Cardiac fibroblast (primary cell): ENCODE measurements around the gene A2ML1.

Experiments
- DNase-seq, 2 donors: peaks; one replicate each; pipeline versions ENCODE4 v3.0.0 to v3.0.0-alpha.2; 2010; ENCODE audit warnings: low read depth in 2 of 2
- H3K4me3 ChIP-seq, 2 donors: replicated peaks in 1 of 2; 1 replicate in 1 of 2; 2 replicates in 1 of 2; pipeline ENCODE4 v1.5.1; 2011; ENCODE audit warnings: low read depth in 2 of 2, low read length in 2 of 2, mild to moderate bottlenecking in 2 of 2, moderate library complexity in 1 of 2
- CTCF ChIP-seq: IDR thresholded peaks from one replicate; pipeline ENCODE4 v1.5.1; 2011; ENCODE audit warnings: low read depth, mild to moderate bottlenecking, low read length, inconsistent platforms

A2ML1 gene

GRCh38 chr12:8822298-8822697 is at the start of gene A2ML1:
A2ML1 (plus strand) TSS chr12:8822621; CDS start chr12:8822652, 31 bp downstream.
- no peak within 1 kb of the TSS for H3K4me3 ChIP-seq
- TF ChIP-seq CTCF, result no peak
- DNase-seq, result no peak

DNA sequence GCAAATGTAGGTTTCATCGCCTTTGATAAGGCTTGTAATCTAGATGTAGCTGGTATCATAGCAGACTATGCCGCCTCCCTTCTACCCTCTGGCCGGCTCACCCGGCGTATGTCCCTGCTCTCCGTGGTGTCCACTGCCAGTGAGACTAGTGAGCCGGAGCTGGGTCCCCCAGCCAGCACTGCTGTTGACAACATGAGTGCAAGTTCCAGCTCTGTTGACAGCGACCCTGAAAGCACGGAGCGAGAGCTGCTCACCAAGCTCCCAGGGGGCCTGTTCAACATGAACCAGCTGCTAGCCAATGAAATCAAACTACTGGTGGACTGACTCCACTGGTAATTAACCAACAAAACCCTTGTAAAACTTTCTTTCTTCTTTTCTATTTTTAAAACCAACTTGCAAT is 49.0 kb upstream of the A2ML1 start:
- H3K4me3 ChIP-seq, result no peak overlapping the region
- no peak for DNase-seq
- no peak for TF ChIP-seq CTCF

DNA sequence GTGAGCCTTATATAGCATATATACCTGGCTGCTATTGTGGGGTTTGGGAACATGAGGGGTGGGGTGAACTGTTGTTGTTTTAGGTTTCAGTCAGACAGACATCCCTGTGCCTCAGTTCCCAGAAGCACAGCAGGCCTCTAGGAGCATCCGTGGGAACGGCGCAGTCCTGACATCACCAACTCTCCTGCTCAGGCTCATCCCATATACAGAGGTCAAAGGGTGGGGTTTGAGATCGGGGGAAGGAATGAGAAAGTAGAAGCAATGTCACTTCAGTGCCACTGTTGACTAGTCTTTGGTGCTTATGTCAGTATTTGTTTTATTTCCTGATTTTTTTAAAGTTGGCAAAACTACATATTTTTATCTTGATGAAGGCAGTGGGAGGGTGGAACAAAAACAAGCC is 43.1 kb upstream of the A2ML1 start:
- H3K4me3 ChIP-seq, result no peak overlapping the region
- no peak for DNase-seq
- TF ChIP-seq CTCF, result no peak

- TF ChIP-seq CTCF, result no peak
- DNase-seq, result no peak
- no peak overlapping the region for H3K4me3 ChIP-seq
These were observed 42.6 kb upstream of the A2ML1 start for GRCh38 chr12:8779862-8780261.

GRCh38 chr12:8780389-8780788 is 42.0 kb upstream of the A2ML1 start:
- H3K4me3 ChIP-seq, result no peak overlapping the region
- peak; percentile 51 to 60 for DNase-seq
- TF ChIP-seq CTCF, result peak; percentile 38

- no peak for DNase-seq
- no peak for TF ChIP-seq CTCF
- H3K4me3 ChIP-seq, result no peak overlapping the region
These were observed 40.9 kb upstream of the A2ML1 start for GRCh38 chr12:8781381-8782127.
